Endothelial cell of umbilical vein (primary cell): ENCODE results near the gene ALLC. TPM values are rescaled to one million over a fixed set of nuclear protein-coding genes. Genes with fewer than 3 reads are reported as not detected.

Experiments
- BruUV-seq: library from RNA; stranded (reverse); fragments of 400-500 nt; replicated peaks from 2 replicates; lab custom pipeline; 2021; lab: Mats Ljungman, UMichigan
- CTCF ChIA-PET: fragments of 300-600, 350-600 bp; sonication (Branson Sonifier 250); formaldehyde crosslinking; loops from one replicate; lab custom pipeline; 2021; ENCODE audit warnings: antibody characterized with exemption, inconsistent platforms; lab: Charles Lee
- POLR2A ChIA-PET: fragments of 300-600, 350-600 bp; sonication (Branson Sonifier 250); formaldehyde crosslinking; loops from one replicate; lab custom pipeline; 2021; ENCODE audit warnings: antibody characterized with exemption, inconsistent platforms; lab: Charles Lee
- DNase-seq: peaks from one replicate; pipeline ENCODE4 v3.0.0-alpha.2; 2011; ENCODE audit warnings: low read depth, low spot score
- FAIRE-seq: peaks from 2 replicates; lab custom pipeline; 2011; peaks lifted over from hg19 to GRCh38; lab: Jason Lieb, UNC
- H2AFZ ChIP-seq: 2 replicates; pipeline ENCODE4 v1.6.0; 2012; ENCODE audit warnings: low read depth, low read length, control low read depth, inconsistent platforms
- H3K27ac ChIP-seq: 2 replicates; pipeline ENCODE4 v1.5.1; 2011; ENCODE audit warnings: low read depth, mild to moderate bottlenecking, control low read depth, low read length, moderate library complexity; ENCODE audit not compliant: insufficient read depth
- H3K27me3 ChIP-seq, 2 experiments: 2 replicates each; pipeline versions ENCODE4 v1.6.0 to v1.6.1; 2011; ENCODE audit warnings: low read length in 2 of 2, mixed read lengths in 1 of 2; ENCODE audit not compliant: control insufficient read depth in 2 of 2, insufficient read depth in 2 of 2
- H3K36me3 ChIP-seq, 2 experiments: 2 replicates in 1 of 2; 3 replicates in 1 of 2; pipeline ENCODE4 v1.5.1; 2011; ENCODE audit warnings: low read length in 2 of 2, mild to moderate bottlenecking in 1 of 2, moderate library complexity in 1 of 2; ENCODE audit not compliant: control insufficient read depth in 2 of 2, insufficient read depth in 2 of 2; ENCODE audit errors: extremely low read depth in 1 of 2
- H3K4me1 ChIP-seq: 3 replicates; pipeline ENCODE4 v1.5.1; 2011; ENCODE audit warnings: mild to moderate bottlenecking, low read length; ENCODE audit not compliant: control insufficient read depth, insufficient read depth; ENCODE audit errors: extremely low read depth
- H3K4me2 ChIP-seq: 2 replicates; pipeline ENCODE4 v1.6.1; 2011; ENCODE audit warnings: low read length, control low read depth, mixed read lengths; ENCODE audit not compliant: insufficient read depth
- H3K4me3 ChIP-seq, 3 experiments: fragments of 200-600 bp in 1 of 3; sonication (generic), shearing (Covaris generic) in 1 of 3; replicated peaks in 1 of 3; 2 replicates each; pipeline ENCODE4 v1.5.1; 2011 to 2016; ENCODE audit warnings: control low read depth in 3 of 3, low read length in 3 of 3, mild to moderate bottlenecking in 2 of 3, inconsistent platforms in 1 of 3, low read depth in 1 of 3, moderate library complexity in 1 of 3; ENCODE audit not compliant: insufficient read depth in 1 of 3
- H3K79me2 ChIP-seq: 2 replicates; pipeline ENCODE4 v1.6.0; 2012; ENCODE audit warnings: low read length, inconsistent platforms; ENCODE audit not compliant: control insufficient read depth, insufficient read depth
- H3K9ac ChIP-seq: replicated peaks from 2 replicates; pipeline ENCODE3; 2011; ENCODE audit warnings: low read length, control low read depth; ENCODE audit not compliant: insufficient read depth; ENCODE audit errors: extremely low read depth
- H3K9me1 ChIP-seq: replicated peaks from 3 replicates; pipeline ENCODE4 v1.6.0; 2011; ENCODE audit warnings: mild to moderate bottlenecking, low read length; ENCODE audit not compliant: control insufficient read depth, insufficient read depth; ENCODE audit errors: extremely low read depth
- H3K9me3 ChIP-seq: replicated peaks from 2 replicates; pipeline ENCODE4 v1.5.1; 2012; ENCODE audit warnings: low read length, inconsistent platforms; ENCODE audit not compliant: control insufficient read depth, insufficient read depth
- H4K20me1 ChIP-seq: replicated peaks from 2 replicates; pipeline ENCODE3; 2011; ENCODE audit warnings: mild to moderate bottlenecking, low read length; ENCODE audit not compliant: control insufficient read depth, insufficient read depth; ENCODE audit errors: extremely low read depth
- FOS ChIP-seq: IDR thresholded peaks from 2 replicates; pipeline ENCODE4 v1.6.1; 2011; ENCODE audit warnings: mild to moderate bottlenecking, low read length, moderate library complexity, borderline replicate concordance; ENCODE audit not compliant: insufficient read depth
- GATA2 ChIP-seq: IDR thresholded peaks from 2 replicates; pipeline ENCODE4 v1.7.0; 2011; ENCODE audit warnings: low read depth, mild to moderate bottlenecking, moderate library complexity, mixed read lengths, low read length; ENCODE audit not compliant: insufficient read length, insufficient read depth
- POLR2AphosphoS5 ChIP-seq: IDR thresholded peaks from 2 replicates; pipeline ENCODE4 v1.6.1; 2012; ENCODE audit warnings: low read depth, mild to moderate bottlenecking, control low read depth, low read length, moderate library complexity; ENCODE audit not compliant: insufficient read depth
- dilution Hi-C: fragments of 300-500 bp; cut with MboI; formaldehyde crosslinking; loops from one replicate; pipeline ENCODE4 v1.15.0; 2019; ENCODE audit warnings: low sequenced_read_pairs; ENCODE audit not compliant: extremely low pct_ligation_motif_present
- intact Hi-C: fragments of 100-400 bp; cut with micrococcal nuclease; formaldehyde crosslinking; loops from one replicate; pipeline ENCODE4 v1.10.0; 2022
- polyA plus RNA-seq, 4 experiments: library from polyadenylated mRNA; depleted of rRNA in 3 of 4; stranded (reverse) in 3 of 4; unstranded in 1 of 4; fragments of >200 nt; gene quantifications; 2 replicates each; pipeline versions ENCODE4 v1.2.1 to v1.2.3, GENCODE V29; 2011 to 2012; ENCODE audit warnings: missing spikeins in 1 of 4
- total RNA-seq: library from RNA; stranded (reverse); gene quantifications from 2 replicates; pipeline ENCODE4 v1.2.3, GENCODE V29; 2021
- TF ChIP-seq, protein P1 (sequence below), 2 donors: IDR thresholded peaks; 1 replicate in 1 of 2; 2 replicates in 1 of 2; pipeline ENCODE4 v1.5.1; 2011; ENCODE audit warnings: low read length in 2 of 2, mild to moderate bottlenecking in 2 of 2, moderate library complexity in 2 of 2, control low read depth in 1 of 2, inconsistent platforms in 1 of 2, low read depth in 1 of 2; ENCODE audit not compliant: insufficient read depth in 1 of 2; ENCODE audit errors: extremely low read depth in 1 of 2

The ALLC gene
- total and polyA plus RNA-seq, 2 donors (not counting 3 experiments of a cell fraction or from before 2014, with no cell fraction given), result not detected

- DNase-seq (no peak), FAIRE-seq (no peak)
- Histone ChIP-seq H3K9me3 (no peaks in the 10 kb centered on the region), H3K9me1 (no peaks in the 10 kb centered on the region), H3K4me2 (no peak overlapping the region), H4K20me1 (no peaks in the 10 kb centered on the region), H3K4me3 (no peak overlapping the region), H3K9ac (no peak overlapping the region), H3K36me3 (no peaks in the 10 kb centered on the region), H3K27ac (no peak overlapping the region), H3K79me2 (no peaks in the 10 kb centered on the region), H3K27me3 (no peaks in the 10 kb centered on the region), H2AFZ (no peak overlapping the region), H3K4me1 (peaks cover 2% of the 10 kb centered on the region)
- intact Hi-C loops, result no loop called here
- dilution Hi-C loops, result no loop called here
- ChIA-PET POLR2A (no interaction called here), CTCF (no interaction called here)
- no TSS peak for BruUV-seq
- TF ChIP-seq FOS (no peak), GATA2 (no peak), POLR2AphosphoS5 (no peak)
- TF ChIP-seq, protein P1, sequence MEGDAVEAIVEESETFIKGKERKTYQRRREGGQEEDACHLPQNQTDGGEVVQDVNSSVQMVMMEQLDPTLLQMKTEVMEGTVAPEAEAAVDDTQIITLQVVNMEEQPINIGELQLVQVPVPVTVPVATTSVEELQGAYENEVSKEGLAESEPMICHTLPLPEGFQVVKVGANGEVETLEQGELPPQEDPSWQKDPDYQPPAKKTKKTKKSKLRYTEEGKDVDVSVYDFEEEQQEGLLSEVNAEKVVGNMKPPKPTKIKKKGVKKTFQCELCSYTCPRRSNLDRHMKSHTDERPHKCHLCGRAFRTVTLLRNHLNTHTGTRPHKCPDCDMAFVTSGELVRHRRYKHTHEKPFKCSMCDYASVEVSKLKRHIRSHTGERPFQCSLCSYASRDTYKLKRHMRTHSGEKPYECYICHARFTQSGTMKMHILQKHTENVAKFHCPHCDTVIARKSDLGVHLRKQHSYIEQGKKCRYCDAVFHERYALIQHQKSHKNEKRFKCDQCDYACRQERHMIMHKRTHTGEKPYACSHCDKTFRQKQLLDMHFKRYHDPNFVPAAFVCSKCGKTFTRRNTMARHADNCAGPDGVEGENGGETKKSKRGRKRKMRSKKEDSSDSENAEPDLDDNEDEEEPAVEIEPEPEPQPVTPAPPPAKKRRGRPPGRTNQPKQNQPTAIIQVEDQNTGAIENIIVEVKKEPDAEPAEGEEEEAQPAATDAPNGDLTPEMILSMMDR (IDR thresholded peaks at IDR 0.05; ENCODE audit: extremely low read depth in 1 of 2, insufficient read depth in 1 of 2, low read depth in 1 of 2, low read length in 2 of 2), result no peak
These were observed 10.0 kb upstream of the ALLC start for GRCh38 chr2:3647831-3648651.
